SK-N-SH treated with all-trans-retinoic acid at 6 μM for 48 hours (cell line): ENCODE results near the gene ARMC2.

Source experiments
- ATAC-seq: fragments of 200-7000 bp; cut with Tn5 transposase; 3 replicates; pipeline ENCODE4 v1.9.1; 2020; ENCODE audit warnings: mild to moderate bottlenecking, moderate library complexity
- ARNTL ChIP-seq: fragments of 450-650 bp; formaldehyde crosslinking; IDR thresholded peaks from 2 replicates; pipeline ENCODE4 v1.5.0; 2020; ENCODE audit warnings: low read depth, mild to moderate bottlenecking, moderate library complexity, borderline replicate concordance
- BACH2 ChIP-seq: fragments of 250-450 bp; sonication (Bioruptor Pico); IDR thresholded peaks from 2 replicates; pipeline ENCODE4 v1.9.0; 2021; ENCODE audit warnings: mild to moderate bottlenecking, borderline replicate concordance
- CREB5 ChIP-seq: fragments of 250-450 bp; sonication (Bioruptor Pico); IDR thresholded peaks from 2 replicates; pipeline ENCODE4 v1.5.1; 2020; ENCODE audit warnings: low read depth, mild to moderate bottlenecking, moderate library complexity
- CSDC2 ChIP-seq: fragments of 250-450 bp; sonication (Bioruptor Pico); IDR thresholded peaks from 2 replicates; pipeline ENCODE4 v1.5.0; 2020; ENCODE audit warnings: mild to moderate bottlenecking, moderate library complexity
- CSRNP3 ChIP-seq: fragments of 250-450 bp; sonication (Bioruptor Pico); IDR thresholded peaks from 2 replicates; pipeline ENCODE4 v1.5.1; 2021; ENCODE audit warnings: mild to moderate bottlenecking, moderate library complexity
- GLIS3 ChIP-seq: fragments of 250-450 bp; sonication (Bioruptor Pico); IDR thresholded peaks from 2 replicates; pipeline ENCODE4 v1.5.0; 2020; ENCODE audit warnings: mild to moderate bottlenecking, moderate library complexity
- ISL1 ChIP-seq: fragments of 250-450 bp; sonication (Bioruptor Pico); IDR thresholded peaks from 2 replicates; pipeline ENCODE4 v2.1.2; 2022; ENCODE audit warnings: mild to moderate bottlenecking, moderate library complexity
- OSR1 ChIP-seq: fragments of 250-450 bp; sonication (Bioruptor Pico); IDR thresholded peaks from 2 replicates; pipeline ENCODE4 v1.8.0; 2022; ENCODE audit warnings: moderate library complexity, mild to moderate bottlenecking, inconsistent platforms
- PATZ1 ChIP-seq: fragments of 250-450 bp; sonication (Bioruptor Pico); IDR thresholded peaks from 2 replicates; pipeline ENCODE4 v1.8.0; 2020; ENCODE audit warnings: mild to moderate bottlenecking, moderate library complexity, borderline replicate concordance
- POU6F1 ChIP-seq: fragments of 250-450 bp; sonication (Bioruptor Pico); IDR thresholded peaks from 2 replicates; pipeline ENCODE4 v1.8.0; 2021; ENCODE audit warnings: low read depth, mild to moderate bottlenecking, moderate library complexity, borderline replicate concordance
- PPARA ChIP-seq: fragments of 250-450 bp; sonication (Bioruptor Pico); IDR thresholded peaks from 2 replicates; pipeline ENCODE4 v1.5.0; 2020; ENCODE audit warnings: mild to moderate bottlenecking, borderline replicate concordance
- SNAI2 ChIP-seq: fragments of 250-450 bp; sonication (Bioruptor Pico); IDR thresholded peaks from 2 replicates; pipeline ENCODE4 v1.5.0; 2020; ENCODE audit warnings: mild to moderate bottlenecking, moderate library complexity
- TCF4 ChIP-seq: fragments of 250-450 bp; sonication (Bioruptor Pico); IDR thresholded peaks from 2 replicates; pipeline ENCODE4 v1.8.0; 2021; ENCODE audit warnings: mild to moderate bottlenecking, moderate library complexity, borderline replicate concordance
- TOX ChIP-seq: fragments of 250-450 bp; sonication (Bioruptor Pico); IDR thresholded peaks from 2 replicates; pipeline ENCODE4 v1.8.0; 2021; ENCODE audit warnings: mild to moderate bottlenecking, moderate library complexity, borderline replicate concordance
- TSHZ2 ChIP-seq: fragments of 250-450 bp; sonication (Bioruptor Pico); IDR thresholded peaks from 2 replicates; pipeline ENCODE4 v1.5.0; 2020; ENCODE audit warnings: mild to moderate bottlenecking, moderate library complexity
- ZC3H10 ChIP-seq: fragments of 250-450 bp; sonication (Bioruptor Pico); IDR thresholded peaks from 2 replicates; pipeline ENCODE4 v1.5.1; 2021; ENCODE audit warnings: mild to moderate bottlenecking, moderate library complexity
- ZFP3 ChIP-seq: fragments of 250-450 bp; sonication (Bioruptor Pico); IDR thresholded peaks from 2 replicates; pipeline ENCODE4 v1.5.0; 2020; ENCODE audit warnings: mild to moderate bottlenecking, moderate library complexity
- ZFP30 ChIP-seq: fragments of 450-650 bp; formaldehyde crosslinking; IDR thresholded peaks from 2 replicates; pipeline ENCODE4 v1.5.0; 2022; ENCODE audit warnings: mild to moderate bottlenecking, moderate library complexity
- ZNF565 ChIP-seq: fragments of 450-650 bp; formaldehyde crosslinking; conservative IDR thresholded peaks from 2 replicates; pipeline ENCODE4 v1.5.0; 2020; ENCODE audit warnings: low read depth, mild to moderate bottlenecking, moderate library complexity
- ZNF70 ChIP-seq: fragments of 450-650 bp; formaldehyde crosslinking; IDR thresholded peaks from 2 replicates; pipeline ENCODE4 v1.5.0; 2020; ENCODE audit warnings: mild to moderate bottlenecking, moderate library complexity
- ZNF8 ChIP-seq: fragments of 450-650 bp; formaldehyde crosslinking; IDR thresholded peaks from 2 replicates; pipeline ENCODE4 v1.5.0; 2020; ENCODE audit warnings: mild to moderate bottlenecking, moderate library complexity

The ARMC2 gene

GRCh38 chr6:108937170-108937569 is 88.9 kb downstream of the ARMC2 start:
- TF ChIP-seq TCF4 (CRISPR knock-in tag) (no peak), SNAI2 (CRISPR knock-in tag) (no peak), BACH2 (CRISPR knock-in tag) (no peak), ZNF8 (CRISPR knock-in tag) (no peak), CREB5 (CRISPR knock-in tag) (no peak), ZFP30 (CRISPR knock-in tag) (no peak), ZC3H10 (CRISPR knock-in tag) (no peak), PATZ1 (CRISPR knock-in tag) (no peak), GLIS3 (CRISPR knock-in tag) (no peak), OSR1 (CRISPR knock-in tag) (no peak), ISL1 (CRISPR knock-in tag) (no peak), ZFP3 (CRISPR knock-in tag) (no peak), TOX (no peak), ARNTL (CRISPR knock-in tag) (no peak), PPARA (CRISPR knock-in tag) (no peak), TSHZ2 (no peak)
- no peak for ATAC-seq

- TF ChIP-seq TCF4 (CRISPR knock-in tag) (no peak), GLIS3 (CRISPR knock-in tag) (no peak), ZFP30 (CRISPR knock-in tag) (no peak), CSDC2 (no peak), ISL1 (CRISPR knock-in tag) (no peak), CSRNP3 (CRISPR knock-in tag) (no peak), SNAI2 (CRISPR knock-in tag) (no peak), CREB5 (CRISPR knock-in tag) (no peak), ZNF565 (no peak), TOX (no peak), BACH2 (CRISPR knock-in tag) (no peak)
- ATAC-seq: no peak
Observed at GRCh38 chr6:108940741-108941140, 92.5 kb downstream of the ARMC2 start.

- no peak for ATAC-seq
- TF ChIP-seq ISL1 (CRISPR knock-in tag): no peak
- no peak for TF ChIP-seq TOX
- no peak for TF ChIP-seq TSHZ2
- TF ChIP-seq TCF4 (CRISPR knock-in tag): no peak
- TF ChIP-seq ZNF70 (CRISPR knock-in tag): no peak
- TF ChIP-seq OSR1 (CRISPR knock-in tag): no peak
- no peak for TF ChIP-seq POU6F1 (CRISPR knock-in tag)
- no peak for TF ChIP-seq ZFP3 (CRISPR knock-in tag)
- TF ChIP-seq PATZ1 (CRISPR knock-in tag): no peak
- no peak for TF ChIP-seq ZFP30 (CRISPR knock-in tag)
- no peak for TF ChIP-seq ZC3H10 (CRISPR knock-in tag)
Observed at GRCh38 chr6:108941281-108941680, 93.1 kb downstream of the ARMC2 start.
